Calu3 (cell line): ENCODE measurements around the gene PAEP. TPM values are rescaled to one million over a fixed set of nuclear protein-coding genes. Genes with fewer than 3 reads are reported as not detected.

Experiments used
- BruUV-seq: library from RNA; stranded (reverse); fragments of 400-500 nt; replicated peaks from 2 replicates; lab custom pipeline; 2021; lab: Mats Ljungman, UMichigan
- CTCF ChIA-PET: fragments of 300-600 bp; sonication (Branson Sonifier 250); formaldehyde crosslinking; loops from one replicate; lab custom pipeline; 2022; ENCODE audit warnings: antibody characterized with exemption; lab: Charles Lee
- DNase-seq: peaks from one replicate; pipeline ENCODE4 v3.0.0; 2022
- H3K27ac Mint-ChIP-seq: one replicate; pipeline ENCODE4 v1.8.0; 2022; ENCODE audit warnings: mixed read lengths; ENCODE audit not compliant: unreplicated experiment
- H3K27me3 Mint-ChIP-seq: one replicate; pipeline ENCODE4 v1.8.0; 2022; ENCODE audit warnings: mixed read lengths; ENCODE audit not compliant: unreplicated experiment
- H3K36me3 Mint-ChIP-seq: one replicate; pipeline ENCODE4 v1.8.0; 2022; ENCODE audit warnings: mild to moderate bottlenecking, moderate library complexity, mixed read lengths; ENCODE audit not compliant: insufficient read depth, unreplicated experiment
- H3K4me1 Mint-ChIP-seq: one replicate; pipeline ENCODE4 v1.8.0; 2022; ENCODE audit warnings: mild to moderate bottlenecking, low read depth, mixed read lengths; ENCODE audit not compliant: unreplicated experiment
- H3K4me3 Mint-ChIP-seq: one replicate; pipeline ENCODE4 v1.8.0; 2022; ENCODE audit warnings: mild to moderate bottlenecking, low read depth, moderate library complexity, mixed read lengths; ENCODE audit not compliant: unreplicated experiment
- H3K9me3 Mint-ChIP-seq: one replicate; pipeline ENCODE4 v1.8.0; 2022; ENCODE audit warnings: low read depth, mixed read lengths; ENCODE audit not compliant: unreplicated experiment
- CTCF ChIP-seq: fragments of 200-600 bp; IDR thresholded peaks from one replicate; pipeline ENCODE4 v1.8.0; 2022; ENCODE audit warnings: antibody characterized with exemption; ENCODE audit not compliant: unreplicated experiment
- intact Hi-C: fragments of 100-400 bp; cut with micrococcal nuclease; formaldehyde crosslinking; loops from one replicate; pipeline ENCODE4 v1.10.0; 2022; ENCODE audit not compliant: unreplicated experiment
- total RNA-seq: library from RNA; stranded (reverse); gene quantifications from 2 replicates; pipeline ENCODE4 v1.2.3, GENCODE V29; 2022

PAEP gene
- total RNA-seq, 1 experiment from 2014 or later = 0.45 TPM

- intact Hi-C loops = no loop called here
- TF ChIP-seq CTCF = no peak
- Mint-ChIP-seq H3K4me3 (no peak overlapping the region), H3K27me3 (peaks cover 59% of the 10 kb centered on the region), H3K36me3 (no peaks in the 10 kb centered on the region), H3K27ac (no peak overlapping the region), H3K9me3 (peaks cover 2% of the 10 kb centered on the region), H3K4me1 (peaks cover 6% of the 10 kb centered on the region)
- BruUV-seq = no TSS peak
- DNase-seq = no peak
- CTCF ChIA-PET = no interaction called here
Measured at GRCh38 chr9:135563039-135563476, 1.5 kb downstream of the PAEP start.

- no peak for DNase-seq
- Mint-ChIP-seq H3K9me3 (peaks cover 2% of the 10 kb centered on the region), H3K4me3 (no peak overlapping the region), H3K4me1 (peaks cover 6% of the 10 kb centered on the region), H3K27me3 (peaks cover 59% of the 10 kb centered on the region), H3K36me3 (no peaks in the 10 kb centered on the region), H3K27ac (no peak overlapping the region)
- BruUV-seq = no TSS peak
- TF ChIP-seq CTCF = no peak
- CTCF ChIA-PET = no interaction called here
- intact Hi-C loops = no loop called here
Measured at GRCh38 chr9:135563858-135564257, 2.3 kb downstream of the PAEP start.

- no peak overlapping the region for H3K4me3 Mint-ChIP-seq
- intact Hi-C loops = no loop called here
- peaks cover 59% of the 10 kb centered on the region for H3K27me3 Mint-ChIP-seq
- no peak overlapping the region for H3K27ac Mint-ChIP-seq
- H3K36me3 Mint-ChIP-seq = no peaks in the 10 kb centered on the region
- H3K4me1 Mint-ChIP-seq = peaks cover 6% of the 10 kb centered on the region
- CTCF ChIA-PET = no interaction called here
- DNase-seq = no peak
- no TSS peak for BruUV-seq
- TF ChIP-seq CTCF = no peak
- peaks cover 2% of the 10 kb centered on the region for H3K9me3 Mint-ChIP-seq
Measured at GRCh38 chr9:135565141-135565628, 3.6 kb downstream of the PAEP start.

GRCh38 chr9:135565636-135566035 lies 4.1 kb downstream of the PAEP start:
- DNase-seq = no peak
- BruUV-seq = no TSS peak

More at GRCh38 chr9:135565636-135566035, 4.1 kb downstream of the PAEP start:
- Mint-ChIP-seq H3K4me3 (no peak overlapping the region), H3K4me1 (peaks cover 6% of the 10 kb centered on the region), H3K36me3 (no peaks in the 10 kb centered on the region), H3K27ac (no peak overlapping the region), H3K9me3 (peaks cover 2% of the 10 kb centered on the region), H3K27me3 (peaks cover 59% of the 10 kb centered on the region)
- CTCF ChIA-PET = no interaction called here
- intact Hi-C loops = no loop called here
- TF ChIP-seq CTCF = no peak
